CD4-positive, alpha-beta T cell treated with Interleukin-10 for 1 hour (primary cell): ENCODE measurements around the gene CNTD1.

Experiments used
- DNase-seq: peaks from one replicate; pipeline ENCODE4 v3.0.0-alpha.2; 2020

Gene CNTD1

GRCh38 chr17:42779936-42780850, 18.5 kb upstream of the CNTD1 start, which contains the start of gene WNK4:
Gene WNK4 (plus strand): TSS chr17:42780610. CDS start chr17:42780699, 89 bp downstream.
- no peak for DNase-seq

- DNase-seq: no peak
Measured at GRCh38 chr17:42780851-42781638, 17.6 kb upstream of the CNTD1 start.

- DNase-seq: no peak
Measured at GRCh38 chr17:42781639-42782165, 17.0 kb upstream of the CNTD1 start.

GRCh38 chr17:42782166-42783061, 16.2 kb upstream of the CNTD1 start:
- no peak for DNase-seq

GRCh38 chr17:42783062-42783790, 15.4 kb upstream of the CNTD1 start:
- no peak for DNase-seq

- no peak for DNase-seq
Measured at GRCh38 chr17:42783791-42784138, 14.9 kb upstream of the CNTD1 start.

GRCh38 chr17:42784409-42784808, 14.3 kb upstream of the CNTD1 start:
- DNase-seq: no peak

GRCh38 chr17:42784811-42785592, 13.7 kb upstream of the CNTD1 start:
- DNase-seq: no peak

DNA sequence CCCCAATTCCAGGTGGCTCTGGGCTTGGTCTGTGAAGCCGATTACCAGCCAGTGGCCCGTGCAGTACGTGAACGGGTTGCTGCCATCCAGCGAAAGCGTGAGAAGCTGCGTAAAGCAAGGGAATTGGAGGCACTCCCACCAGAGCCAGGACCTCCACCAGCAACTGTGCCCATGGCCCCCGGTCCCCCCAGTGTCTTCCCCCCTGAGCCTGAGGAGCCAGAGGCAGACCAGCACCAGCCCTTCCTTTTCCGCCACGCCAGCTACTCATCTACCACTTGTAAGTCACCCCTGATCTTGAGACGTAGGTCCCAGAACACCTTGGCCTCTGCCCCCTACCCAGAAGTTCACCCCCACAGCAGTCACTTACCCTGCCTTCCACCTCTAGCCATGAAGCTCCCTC, 11.4 kb upstream of the CNTD1 start:
- no peak for DNase-seq

GRCh38 chr17:42791948-42792347, 6.7 kb upstream of the CNTD1 start:
- DNase-seq: no peak

- DNase-seq: no peak
Measured at GRCh38 chr17:42792545-42792944, 6.1 kb upstream of the CNTD1 start.

DNA sequence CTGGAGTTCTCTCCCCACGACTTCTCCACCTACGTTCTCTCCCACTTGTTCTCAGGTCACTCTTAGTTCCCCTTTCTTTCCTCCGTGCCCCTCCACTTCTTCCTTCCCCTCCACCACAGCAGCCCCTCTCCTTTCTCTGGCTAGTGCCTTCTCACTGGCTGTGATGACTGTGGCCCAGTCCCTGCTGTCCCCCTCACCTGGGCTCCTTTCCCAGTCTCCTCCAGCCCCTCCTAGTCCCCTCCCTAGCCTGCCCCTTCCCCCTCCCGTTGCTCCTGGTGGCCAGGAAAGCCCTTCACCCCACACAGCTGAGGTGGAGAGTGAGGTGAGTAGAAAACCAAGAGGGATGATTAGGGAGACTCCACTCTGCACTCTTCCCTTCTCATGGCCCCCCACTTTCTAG, 3.6 kb upstream of the CNTD1 start:
- no peak for DNase-seq

DNA sequence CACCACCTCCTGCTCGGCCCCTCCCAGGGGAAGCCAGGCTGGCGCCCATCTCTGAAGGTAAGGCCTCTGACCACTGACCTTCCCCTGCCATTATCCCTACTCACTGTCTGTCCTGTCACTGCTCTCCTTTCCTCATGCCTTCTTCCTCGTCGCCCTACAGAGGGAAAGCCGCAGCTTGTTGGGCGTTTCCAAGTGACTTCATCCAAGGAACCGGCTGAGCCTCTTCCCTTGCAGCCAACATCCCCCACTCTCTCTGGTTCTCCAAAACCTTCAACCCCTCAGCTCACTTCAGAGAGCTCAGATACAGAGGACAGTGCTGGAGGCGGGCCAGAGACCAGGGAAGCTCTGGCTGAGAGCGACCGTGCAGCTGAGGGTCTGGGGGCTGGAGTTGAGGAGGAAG, 3.2 kb upstream of the CNTD1 start:
- DNase-seq: no peak

- no peak for DNase-seq
Measured at GRCh38 chr17:42796066-42796758, 2.4 kb upstream of the CNTD1 start.

GRCh38 chr17:42797067-42798007, 1.3 kb upstream of the CNTD1 start:
- DNase-seq: no peak

- DNase-seq: no peak
Measured at GRCh38 chr17:42798011-42798382, 664 bp upstream of the CNTD1 start.

GRCh38 chr17:42803074-42803883, 4.6 kb downstream of the CNTD1 start:
- DNase-seq: no peak

GRCh38 chr17:42804918-42805367, 6.3 kb downstream of the CNTD1 start:
- DNase-seq: no peak
